ENCODE measurements around the gene DBF4. TPM values are rescaled to one million over a fixed set of nuclear protein-coding genes. Genes with fewer than 3 reads are reported as not detected.
"Not testable (repeated sequence)": the region's sequence is repeated elsewhere in the genome, so short reads cannot be mapped to it uniquely, and the experiment has no call there.

Gene DBF4
- total and polyA plus RNA-seq, 5 donors = 1.6 to 2.8 (median 2.4) TPM

DNA sequence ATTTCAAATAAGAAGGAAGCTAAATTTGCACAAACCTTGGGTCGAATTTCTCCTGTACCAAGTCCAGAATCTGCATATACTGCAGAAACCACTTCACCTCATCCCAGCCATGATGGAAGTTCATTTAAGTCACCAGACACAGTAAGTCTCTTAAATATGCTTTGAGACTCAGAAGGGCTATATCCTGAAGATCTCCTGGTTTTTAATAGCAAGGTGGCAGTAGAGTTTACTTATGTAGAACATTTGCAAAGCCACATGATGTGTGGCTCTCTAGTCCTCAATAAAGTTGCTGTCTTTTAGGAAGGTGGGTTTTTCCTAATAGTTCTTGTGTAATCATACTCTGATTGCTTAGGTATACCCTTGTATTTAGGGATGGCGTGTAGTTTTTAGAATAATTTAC lies 8.7 kb downstream of the DBF4 start:
- Histone ChIP-seq H3K4me1 (ENCODE audit: control insufficient read depth, insufficient read depth, low read length) (no peaks in the 10 kb centered on the region), H3K4me3 (ENCODE audit: low read length) (no peak overlapping the region), H3K9me3 (ENCODE audit: control insufficient read depth, low read length) (no peaks in the 10 kb centered on the region), H3K27me3 (ENCODE audit: control insufficient read depth, insufficient read depth) (no peaks in the 10 kb centered on the region), H3K27ac (ENCODE audit: low read length) (no peak overlapping the region)
- intact Hi-C loops (cut with DNase I) = loop anchor here in 3 of 4 donors (5.0 to 10.0 kb wide), 2 partner anchors 88 to 380 kb away; no protein-coding TSS in a partner anchor
- 91% methylated on average over 2 of the region's 2 CpGs for WGBS
- DNase-seq = no peak
- ATAC-seq = no peak

DNA sequence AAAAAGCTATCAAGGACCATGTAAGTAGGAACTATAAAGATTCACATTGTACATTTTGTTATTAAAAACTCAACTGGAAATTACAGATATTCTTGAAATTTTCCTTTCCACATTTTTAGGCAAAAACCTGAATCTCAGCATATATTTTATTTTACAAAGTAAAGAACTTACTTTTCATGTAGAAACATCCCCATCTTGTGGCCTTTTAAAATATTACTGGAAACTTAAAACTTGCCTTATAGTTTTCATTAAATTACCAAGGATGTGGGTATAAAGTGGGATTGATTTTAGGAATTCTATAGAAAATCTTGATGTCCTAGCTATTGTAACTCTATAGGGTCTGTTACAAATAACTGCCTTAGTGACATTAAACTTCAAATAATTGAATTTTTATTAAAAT lies 10.6 kb downstream of the DBF4 start:
- no peaks in the 10 kb centered on the region for H3K27me3 ChIP-seq (ENCODE audit: control insufficient read depth, insufficient read depth)
- intact Hi-C loops (cut with DNase I) = loop anchor here in 3 of 4 donors (5.0 to 10.0 kb wide), 2 partner anchors 90 to 382 kb away; no protein-coding TSS in a partner anchor
- DNase-seq (no peak), ATAC-seq (no peak)
- no peaks in the 10 kb centered on the region for H3K9me3 ChIP-seq (ENCODE audit: control insufficient read depth, low read length)
- H3K4me3 ChIP-seq (ENCODE audit: low read length) = no peak overlapping the region
- H3K4me1 ChIP-seq (ENCODE audit: control insufficient read depth, insufficient read depth, low read length) = no peaks in the 10 kb centered on the region
- H3K27ac ChIP-seq (ENCODE audit: low read length) = no peak overlapping the region

DNA sequence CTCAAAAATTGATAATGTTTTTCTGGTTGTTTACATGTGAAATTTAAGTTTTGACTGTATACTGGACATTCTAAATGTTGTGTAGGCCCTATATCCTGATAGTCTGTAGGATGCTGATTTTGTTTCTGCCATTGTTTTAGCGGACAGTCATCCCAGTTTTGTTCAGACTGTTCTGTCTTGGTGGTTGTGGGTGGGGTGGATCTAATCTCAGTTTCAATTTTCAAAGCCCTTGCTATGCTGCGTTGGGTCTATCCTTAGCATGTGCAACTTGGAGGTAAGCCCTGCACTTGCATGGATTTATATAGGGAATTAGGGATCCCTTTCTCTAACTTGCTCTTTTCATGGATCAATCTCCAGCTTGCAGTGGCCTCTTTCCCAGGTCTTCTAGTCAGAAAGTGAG lies 19.1 kb downstream of the DBF4 start:
- Histone ChIP-seq H3K4me1 (ENCODE audit: control insufficient read depth, insufficient read depth, low read length) (no peaks in the 10 kb centered on the region), H3K9me3 (ENCODE audit: control insufficient read depth, low read length) (no peaks in the 10 kb centered on the region), H3K4me3 (ENCODE audit: low read length) (no peak overlapping the region), H3K27me3 (ENCODE audit: control insufficient read depth, insufficient read depth) (no peaks in the 10 kb centered on the region), H3K27ac (ENCODE audit: low read length) (no peak overlapping the region)
- 94% methylated on average over 2 of the region's 2 CpGs for WGBS
- ATAC-seq (no peak), DNase-seq (no peak)
- intact Hi-C loops (cut with DNase I) = no loop called here

DNA sequence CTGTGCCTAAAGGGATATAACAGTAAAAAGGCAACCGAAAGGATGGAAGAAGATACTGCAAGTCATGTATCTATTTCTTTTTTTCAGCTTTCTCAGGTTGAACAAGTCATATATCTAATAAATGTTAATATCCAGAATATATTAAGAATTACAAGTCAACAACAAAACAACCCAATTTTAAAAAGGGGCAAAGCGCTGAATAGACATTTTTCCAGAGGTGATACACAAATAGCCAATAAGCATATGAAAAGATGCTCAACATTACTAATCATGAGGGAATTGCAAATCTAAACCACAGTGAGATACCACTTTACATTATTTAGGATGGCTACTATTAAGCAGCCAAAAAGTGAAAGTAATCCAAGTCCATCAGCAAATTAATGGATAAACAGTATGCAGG lies 23.0 kb downstream of the DBF4 start:
- Histone ChIP-seq H3K27ac (ENCODE audit: low read length) (no peak overlapping the region), H3K4me3 (ENCODE audit: low read length) (no peak overlapping the region), H3K4me1 (ENCODE audit: control insufficient read depth, insufficient read depth, low read length) (no peaks in the 10 kb centered on the region), H3K27me3 (ENCODE audit: control insufficient read depth, insufficient read depth) (no peaks in the 10 kb centered on the region), H3K9me3 (ENCODE audit: control insufficient read depth, low read length) (no peaks in the 10 kb centered on the region)
- no peak for ATAC-seq
- 100% methylated on average over 2 of the region's 2 CpGs for WGBS
- no peak for DNase-seq
- intact Hi-C loops (cut with DNase I) = no loop called here

DNA sequence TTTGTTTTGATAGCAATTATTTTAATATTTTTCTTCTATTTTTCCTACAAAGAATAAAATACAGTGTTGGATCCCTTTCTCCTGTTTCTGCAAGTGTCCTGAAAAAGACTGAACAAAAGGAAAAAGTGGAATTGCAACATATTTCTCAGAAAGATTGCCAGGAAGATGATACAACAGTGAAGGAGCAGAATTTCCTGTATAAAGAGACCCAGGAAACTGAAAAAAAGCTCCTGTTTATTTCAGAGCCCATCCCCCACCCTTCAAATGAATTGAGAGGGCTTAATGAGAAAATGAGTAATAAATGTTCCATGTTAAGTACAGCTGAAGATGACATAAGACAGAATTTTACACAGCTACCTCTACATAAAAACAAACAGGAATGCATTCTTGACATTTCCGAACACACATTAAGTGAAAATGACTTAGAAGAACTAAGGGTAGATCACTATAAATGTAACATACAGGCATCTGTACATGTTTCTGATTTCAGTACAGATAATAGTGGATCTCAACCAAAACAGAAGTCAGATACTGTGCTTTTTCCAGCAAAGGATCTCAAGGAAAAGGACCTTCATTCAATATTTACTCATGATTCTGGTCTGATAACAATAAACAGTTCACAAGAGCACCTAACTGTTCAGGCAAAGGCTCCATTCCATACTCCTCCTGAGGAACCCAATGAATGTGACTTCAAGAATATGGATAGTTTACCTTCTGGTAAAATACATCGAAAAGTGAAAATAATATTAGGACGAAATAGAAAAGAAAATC lies 31.0 kb downstream of the DBF4 start:
- H3K4me1 ChIP-seq (ENCODE audit: control insufficient read depth, insufficient read depth, low read length); DNase-seq; ATAC-seq; H3K27ac ChIP-seq (ENCODE audit: low read length); H3K4me3 ChIP-seq (ENCODE audit: low read length); H3K27me3 ChIP-seq (ENCODE audit: control insufficient read depth, insufficient read depth); H3K9me3 ChIP-seq (ENCODE audit: control insufficient read depth, low read length): not testable (repeated sequence)
- WGBS = 96% methylated on average over 3 of the region's 3 CpGs
- intact Hi-C loops (cut with DNase I) = loop anchor here in 1 of 4 donors (10.0 kb wide), 1 partner anchor 57 kb away; no protein-coding TSS in a partner anchor

DNA sequence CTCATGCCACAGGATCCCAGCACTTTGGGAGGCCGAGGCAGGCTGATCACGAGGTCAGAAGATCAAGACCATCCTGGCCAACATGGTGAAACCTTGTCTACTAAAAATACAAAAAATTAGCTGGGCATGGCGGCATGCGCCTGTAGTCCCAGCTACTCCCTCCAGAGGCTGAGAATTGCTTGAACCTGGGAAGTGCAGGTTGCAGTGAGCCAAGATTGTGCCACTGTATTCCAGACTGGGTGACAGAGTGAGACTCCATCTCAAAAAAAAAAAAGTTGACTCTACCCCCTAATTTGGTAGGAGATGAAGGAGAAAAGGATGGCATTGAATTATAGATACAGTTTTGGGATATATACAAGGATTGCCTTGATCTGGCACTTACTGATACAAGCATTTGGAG lies 32.5 kb downstream of the DBF4 start:
- intact Hi-C loops (cut with DNase I) = loop anchor here in 1 of 4 donors (10.0 kb wide), 1 partner anchor 56 kb away; no protein-coding TSS in a partner anchor
- DNase-seq; ATAC-seq; H3K4me3 ChIP-seq (ENCODE audit: low read length); H3K9me3 ChIP-seq (ENCODE audit: control insufficient read depth, low read length); H3K4me1 ChIP-seq (ENCODE audit: control insufficient read depth, insufficient read depth, low read length); H3K27ac ChIP-seq (ENCODE audit: low read length); H3K27me3 ChIP-seq (ENCODE audit: control insufficient read depth, insufficient read depth): not testable (repeated sequence)
- over 99% methylated on average over 4 of the region's 4 CpGs for WGBS

DNA sequence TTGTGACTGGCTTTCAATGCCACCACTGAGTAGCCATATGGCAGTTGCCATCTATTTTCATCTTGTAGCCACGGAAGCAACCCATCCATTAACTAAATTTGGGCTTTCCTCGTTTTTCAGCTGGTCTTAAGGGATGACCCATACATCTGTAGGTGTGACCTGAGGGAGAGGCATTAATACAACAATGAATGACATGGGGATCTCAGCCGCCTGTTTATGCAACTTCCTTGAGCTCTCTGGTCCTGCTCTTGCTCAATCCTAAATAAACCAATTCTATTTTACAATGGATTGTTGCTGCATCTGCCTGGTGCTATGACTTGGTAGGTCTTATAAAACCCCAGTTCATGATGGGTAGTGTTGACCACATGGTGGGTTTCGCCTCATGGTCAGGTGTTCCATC lies 35.8 kb downstream of the DBF4 start:
- ATAC-seq = no peak
- Histone ChIP-seq H3K4me1 (ENCODE audit: control insufficient read depth, insufficient read depth, low read length) (no peaks in the 10 kb centered on the region), H3K27ac (ENCODE audit: low read length) (no peak overlapping the region), H3K4me3 (ENCODE audit: low read length) (no peak overlapping the region), H3K9me3 (ENCODE audit: control insufficient read depth, low read length) (no peaks in the 10 kb centered on the region), H3K27me3 (ENCODE audit: control insufficient read depth, insufficient read depth) (no peaks in the 10 kb centered on the region)
- DNase-seq = no peak
- intact Hi-C loops (cut with DNase I) = no loop called here
- 84% methylated on average over 4 of the region's 4 CpGs for WGBS

DNA sequence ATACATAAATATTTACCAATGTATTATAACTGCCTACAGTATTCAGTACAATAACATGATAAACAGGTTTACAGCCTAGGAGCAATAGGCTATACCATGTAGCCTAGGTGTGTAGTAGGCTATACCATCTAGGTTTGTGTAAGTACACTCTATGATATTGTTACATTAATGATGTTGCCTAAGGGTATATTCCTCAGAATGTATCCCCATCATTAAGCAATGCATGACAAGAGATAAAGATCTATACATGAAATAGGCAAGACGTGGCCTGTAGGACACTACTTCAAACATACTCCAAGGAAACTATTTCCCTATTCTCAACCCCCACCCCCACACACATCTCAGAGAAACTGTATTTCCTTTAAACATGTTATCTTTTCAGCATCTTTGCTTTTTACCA lies 42.4 kb downstream of the DBF4 start:
- DNase-seq (no peak), ATAC-seq (no peak)
- no peak overlapping the region for H3K27ac ChIP-seq (ENCODE audit: low read length)
- no peaks in the 10 kb centered on the region for H3K9me3 ChIP-seq (ENCODE audit: control insufficient read depth, low read length)
- H3K4me1 ChIP-seq (ENCODE audit: control insufficient read depth, insufficient read depth, low read length) = no peaks in the 10 kb centered on the region
- intact Hi-C loops (cut with DNase I) = no loop called here
- no peaks in the 10 kb centered on the region for H3K27me3 ChIP-seq (ENCODE audit: control insufficient read depth, insufficient read depth)
- 64% methylated on average over 1 of the region's 1 CpG for WGBS
- no peak overlapping the region for H3K4me3 ChIP-seq (ENCODE audit: low read length)

DNA sequence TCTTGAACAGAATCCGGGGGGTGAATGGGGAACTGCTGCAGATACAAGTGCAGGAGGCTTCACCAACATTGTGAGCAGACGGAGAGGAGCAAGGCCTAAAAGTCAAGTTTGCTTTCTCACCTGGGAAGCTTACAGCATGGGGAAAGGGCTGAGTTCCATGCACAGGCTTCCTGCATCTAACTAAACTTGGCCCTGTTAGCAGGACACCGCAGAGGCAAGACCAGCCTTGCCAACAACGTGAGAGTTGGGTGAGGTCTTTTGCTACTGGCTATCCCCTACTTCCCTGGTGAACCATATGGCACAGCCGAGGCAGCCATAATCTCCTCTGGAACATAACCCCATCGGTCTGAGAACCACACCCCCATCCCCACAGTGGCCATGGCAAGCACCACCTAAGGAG lies 43.6 kb downstream of the DBF4 start:
- no peaks in the 10 kb centered on the region for H3K4me1 ChIP-seq (ENCODE audit: control insufficient read depth, insufficient read depth, low read length)
- intact Hi-C loops (cut with DNase I) = no loop called here

DNA sequence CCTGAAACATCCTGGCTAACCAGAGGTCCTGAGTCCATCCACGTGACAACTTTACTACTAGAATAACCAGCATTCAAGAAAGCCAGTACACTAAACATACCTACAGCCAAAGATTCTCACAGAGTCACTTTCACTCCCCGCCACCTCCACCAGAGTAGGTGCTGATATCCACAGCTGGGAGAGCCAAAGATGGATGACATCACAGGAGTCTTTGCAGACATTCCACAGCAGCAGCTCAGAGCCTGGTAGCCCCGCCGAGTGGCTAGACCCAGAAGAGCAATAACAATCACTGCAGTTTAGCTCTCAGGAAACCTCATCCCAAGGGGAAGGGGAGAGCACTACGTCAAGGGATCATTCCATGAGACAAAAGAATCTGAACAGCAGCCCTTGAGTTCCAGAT lies 44.3 kb downstream of the DBF4 start:
- ATAC-seq (no peak), DNase-seq (no peak)
- H3K27me3 ChIP-seq (ENCODE audit: control insufficient read depth, insufficient read depth) = no peaks in the 10 kb centered on the region
- H3K4me1 ChIP-seq (ENCODE audit: control insufficient read depth, insufficient read depth, low read length) = no peaks in the 10 kb centered on the region
- H3K4me3 ChIP-seq (ENCODE audit: low read length) = no peak overlapping the region
- no peak overlapping the region for H3K27ac ChIP-seq (ENCODE audit: low read length)
- 59% methylated on average over 5 of the region's 5 CpGs for WGBS
- no peaks in the 10 kb centered on the region for H3K9me3 ChIP-seq (ENCODE audit: control insufficient read depth, low read length)
- intact Hi-C loops (cut with DNase I) = no loop called here

More for the DNA sequence above, 43.6 kb downstream of the DBF4 start:
- H3K27me3 ChIP-seq (ENCODE audit: control insufficient read depth, insufficient read depth) = no peaks in the 10 kb centered on the region
- 89% methylated on average over 6 of the region's 6 CpGs for WGBS
- no peaks in the 10 kb centered on the region for H3K9me3 ChIP-seq (ENCODE audit: control insufficient read depth, low read length)
- no peak overlapping the region for H3K27ac ChIP-seq (ENCODE audit: low read length)
- H3K4me3 ChIP-seq (ENCODE audit: low read length) = no peak overlapping the region
- DNase-seq = no peak
- ATAC-seq = no peak

DNA sequence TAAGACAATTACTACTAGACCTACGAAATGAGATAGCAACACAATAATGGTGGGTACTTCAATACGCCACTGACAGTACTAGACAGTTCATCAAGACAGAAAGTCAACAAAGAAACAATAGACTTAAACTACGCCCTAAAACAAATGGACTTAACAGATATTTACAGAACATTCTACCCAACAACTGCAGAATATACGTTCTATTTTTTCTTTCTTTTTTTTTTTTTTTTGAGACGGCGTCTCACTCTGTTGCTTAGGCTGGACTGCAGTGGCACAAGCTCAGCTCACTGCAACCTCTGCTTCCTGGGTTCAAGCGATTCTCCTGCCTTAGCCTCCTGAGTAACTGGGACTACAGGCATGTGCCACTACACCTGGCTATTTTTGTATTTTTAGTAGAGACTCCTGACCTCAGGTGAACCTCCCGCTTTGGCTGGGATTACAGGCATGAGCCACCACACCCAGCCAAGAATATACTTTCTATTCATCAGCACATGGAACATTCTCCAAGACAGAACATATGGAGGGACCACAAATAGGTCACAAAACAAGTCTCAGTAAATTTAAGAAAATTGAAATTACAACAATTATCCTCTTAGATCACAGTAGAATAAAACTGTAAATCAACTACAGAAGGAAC lies 46.6 kb downstream of the DBF4 start:
- 93% methylated on average over 8 of the region's 8 CpGs for WGBS
- H3K27ac ChIP-seq (ENCODE audit: low read length); DNase-seq; intact Hi-C loops (cut with DNase I); ATAC-seq; H3K4me3 ChIP-seq (ENCODE audit: low read length); H3K4me1 ChIP-seq (ENCODE audit: control insufficient read depth, insufficient read depth, low read length); H3K9me3 ChIP-seq (ENCODE audit: control insufficient read depth, low read length); H3K27me3 ChIP-seq (ENCODE audit: control insufficient read depth, insufficient read depth): not testable (repeated sequence)

Data from right cardiac atrium (tissue), 5 donors.